Nephron progenitor cell (in vitro differentiated cells): ENCODE measurements around the gene ASB1.
A peak's percentile ranks its signal among the peaks of the same experiment; 100 is the strongest.

Experiments
- DNase-seq: peaks from one replicate; pipeline ENCODE4 v3.0.0; 2021
- H3K27ac Mint-ChIP-seq: 2 replicates; pipeline ENCODE4 v1.8.0; 2021; ENCODE audit warnings: mild to moderate bottlenecking, moderate library complexity, mixed read lengths
- H3K27me3 Mint-ChIP-seq: 2 replicates; pipeline ENCODE4 v1.8.0; 2021; ENCODE audit warnings: mild to moderate bottlenecking, low read depth, mixed read lengths; ENCODE audit not compliant: poor library complexity
- H3K36me3 Mint-ChIP-seq: 2 replicates; pipeline ENCODE4 v1.8.0; 2021; ENCODE audit warnings: low read depth, mixed read lengths
- H3K4me1 Mint-ChIP-seq: 2 replicates; pipeline ENCODE4 v1.8.0; 2021; ENCODE audit warnings: mixed read lengths
- H3K4me3 Mint-ChIP-seq: 2 replicates; pipeline ENCODE4 v1.8.0; 2021; ENCODE audit warnings: mild to moderate bottlenecking, moderate library complexity, mixed read lengths
- H3K9me3 Mint-ChIP-seq: 2 replicates; pipeline ENCODE4 v1.8.0; 2021; ENCODE audit warnings: mild to moderate bottlenecking, moderate library complexity, mixed read lengths
- CTCF ChIP-seq: fragments of 200-600 bp; sonication (generic); IDR thresholded peaks from 2 replicates; pipeline ENCODE4 v1.5.0; 2021; ENCODE audit warnings: antibody characterized with exemption

Gene ASB1

GRCh38 chr2:238461051-238461450 is 34.3 kb downstream of the ASB1 start:
- Mint-ChIP-seq H3K4me1 (peaks cover 28% of the 10 kb centered on the region), H3K36me3 (peaks cover 23% of the 10 kb centered on the region), H3K9me3 (peaks cover 27% of the 10 kb centered on the region), H3K4me3 (no peak overlapping the region), H3K27ac (peak overlapping the region; percentile 44), H3K27me3 (peaks cover 6% of the 10 kb centered on the region)
- no peak for DNase-seq
- no peak for TF ChIP-seq CTCF

- peaks cover 20% of the 10 kb centered on the region for H3K36me3 Mint-ChIP-seq
- no peak for DNase-seq
- peak overlapping the region; percentile 44 for H3K27ac Mint-ChIP-seq
- peaks cover 6% of the 10 kb centered on the region for H3K27me3 Mint-ChIP-seq
- H3K4me1 Mint-ChIP-seq, result peaks cover 32% of the 10 kb centered on the region
- no peak for TF ChIP-seq CTCF
- H3K9me3 Mint-ChIP-seq, result peaks cover 23% of the 10 kb centered on the region
- no peak overlapping the region for H3K4me3 Mint-ChIP-seq
These were observed 34.8 kb downstream of the ASB1 start for GRCh38 chr2:238461491-238461890.

GRCh38 chr2:238461916-238462315 is 35.2 kb downstream of the ASB1 start:
- Mint-ChIP-seq H3K36me3 (peaks cover 17% of the 10 kb centered on the region), H3K9me3 (peaks cover 19% of the 10 kb centered on the region), H3K27me3 (peaks cover 6% of the 10 kb centered on the region), H3K27ac (no peak overlapping the region), H3K4me3 (no peak overlapping the region), H3K4me1 (peaks cover 36% of the 10 kb centered on the region)
- TF ChIP-seq CTCF, result no peak
- no peak for DNase-seq

GRCh38 chr2:238462782-238463396 is 36.2 kb downstream of the ASB1 start:
- no peak for DNase-seq
- peaks cover 17% of the 10 kb centered on the region for H3K36me3 Mint-ChIP-seq
- TF ChIP-seq CTCF, result peak; percentile 49
- peaks cover 38% of the 10 kb centered on the region for H3K4me1 Mint-ChIP-seq
- no peak overlapping the region for H3K4me3 Mint-ChIP-seq
- H3K27ac Mint-ChIP-seq, result no peak overlapping the region
- peaks cover 6% of the 10 kb centered on the region for H3K27me3 Mint-ChIP-seq
- peaks cover 12% of the 10 kb centered on the region for H3K9me3 Mint-ChIP-seq

- H3K9me3 Mint-ChIP-seq, result peaks cover 24% of the 10 kb centered on the region
- no peak for DNase-seq
- H3K4me1 Mint-ChIP-seq, result peaks cover 38% of the 10 kb centered on the region
- H3K27me3 Mint-ChIP-seq, result peaks cover 6% of the 10 kb centered on the region
- H3K4me3 Mint-ChIP-seq, result no peak overlapping the region
- H3K27ac Mint-ChIP-seq, result no peak overlapping the region
- H3K36me3 Mint-ChIP-seq, result peaks cover 31% of the 10 kb centered on the region
- TF ChIP-seq CTCF, result no peak
These were observed 37.7 kb downstream of the ASB1 start for GRCh38 chr2:238464389-238464788.
